SHP77 (cell line): ENCODE results near the gene SAP30BP.

Experiments used
- DNase-seq, 2 experiments: peaks; one replicate each; lab custom pipeline; 2025; lab: John Stamatoyannopoulos, UW

SAP30BP gene

DNA sequence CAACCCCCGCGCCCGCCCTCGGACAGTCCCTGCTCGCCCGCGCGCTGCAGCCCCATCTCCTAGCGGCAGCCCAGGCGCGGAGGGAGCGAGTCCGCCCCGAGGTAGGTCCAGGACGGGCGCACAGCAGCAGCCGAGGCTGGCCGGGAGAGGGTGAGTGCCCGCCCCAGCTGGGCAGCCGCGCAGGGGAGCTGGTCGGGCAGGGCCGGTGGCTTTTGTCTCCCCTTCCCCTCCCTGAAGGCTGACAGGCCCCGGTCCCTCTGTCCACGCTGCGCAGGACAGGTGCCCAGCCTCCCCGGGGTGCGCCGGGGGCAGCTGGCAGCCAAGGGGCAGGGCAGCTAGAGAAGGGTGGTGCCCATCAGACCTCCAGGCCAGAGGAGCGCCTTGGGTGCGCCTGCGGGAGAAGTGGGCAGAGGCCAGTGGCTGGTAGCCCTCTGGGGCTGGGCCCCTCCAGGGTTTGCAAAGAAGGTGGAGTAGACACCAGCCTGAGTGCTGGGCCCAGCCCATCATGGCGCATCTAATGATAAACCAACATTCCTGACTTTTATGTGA, 54.4 kb downstream of the SAP30BP start:
- no peak for DNase-seq

- DNase-seq, result no peak
These were observed 54.9 kb downstream of the SAP30BP start for GRCh38 chr17:75722076-75722475.

- DNase-seq, result no peak
These were observed 55.5 kb downstream of the SAP30BP start for GRCh38 chr17:75722542-75723095.

GRCh38 chr17:75723171-75723930, 56.2 kb downstream of the SAP30BP start:
- no peak for DNase-seq

DNA sequence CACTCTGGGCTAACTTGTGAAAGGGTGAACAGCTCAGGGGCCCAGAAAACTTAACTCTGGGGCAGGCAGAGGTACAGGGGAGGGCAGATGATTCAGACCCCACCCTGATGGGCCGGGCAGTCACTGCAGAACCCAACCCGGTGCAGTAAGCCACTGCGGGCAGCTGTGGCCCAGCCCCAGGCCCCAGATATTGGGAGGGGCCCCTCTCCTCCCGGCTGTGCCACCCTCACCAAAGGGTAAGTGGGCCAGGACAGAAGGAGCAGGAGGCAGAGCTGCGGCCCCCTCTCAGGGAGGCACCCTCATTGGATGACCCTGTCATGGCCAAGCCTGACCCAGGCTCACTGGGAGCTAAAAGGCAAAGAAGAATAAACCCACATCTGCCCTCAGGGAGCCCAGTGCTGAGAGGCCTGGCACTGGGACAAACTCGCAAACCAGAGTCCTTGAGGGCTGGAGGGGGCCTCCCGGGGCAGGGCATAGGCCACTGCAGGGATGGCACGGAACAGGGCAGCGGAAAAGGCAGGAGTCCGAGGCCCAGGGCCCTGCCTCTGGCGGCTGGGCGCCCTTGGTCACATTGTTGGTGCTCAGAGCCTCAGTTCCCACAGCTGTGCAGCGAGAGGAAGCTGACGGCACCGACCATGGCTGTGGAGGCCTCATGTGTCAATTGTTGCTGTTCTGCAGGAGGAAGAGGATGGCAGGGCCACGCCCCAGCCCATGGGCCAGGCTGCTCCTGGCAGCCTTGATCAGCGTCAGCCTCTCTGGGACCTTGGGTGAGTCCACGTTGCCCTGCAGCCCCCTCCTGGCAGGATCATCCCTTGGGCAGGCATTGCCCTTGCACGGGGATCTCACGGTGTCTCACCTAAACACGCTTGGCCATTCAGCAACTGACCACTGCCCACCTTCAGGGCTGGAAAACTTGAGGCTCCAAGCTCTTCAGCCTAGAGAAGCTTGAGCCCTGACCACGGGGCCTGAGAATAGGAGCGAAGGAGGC, 57.2 kb downstream of the SAP30BP start:
- DNase-seq, result no peak

GRCh38 chr17:75725504-75725903, 58.4 kb downstream of the SAP30BP start:
- no peak for DNase-seq

DNA sequence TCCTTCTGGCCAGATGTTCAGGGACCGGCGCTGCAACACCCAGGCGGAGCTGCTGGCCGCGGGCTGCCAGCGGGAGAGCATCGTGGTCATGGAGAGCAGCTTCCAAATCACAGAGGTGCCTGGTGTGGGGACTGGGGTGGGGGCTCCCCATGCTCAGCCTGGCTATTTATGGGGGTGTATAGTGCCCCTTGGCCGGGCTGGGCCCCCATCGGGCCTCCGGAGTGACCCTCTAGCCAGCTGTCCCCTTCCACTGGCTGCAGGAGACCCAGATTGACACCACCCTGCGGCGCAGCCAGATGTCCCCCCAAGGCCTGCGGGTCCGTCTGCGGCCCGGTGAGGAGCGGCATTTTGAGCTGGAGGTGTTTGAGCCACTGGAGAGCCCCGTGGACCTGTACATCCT, 60.3 kb downstream of the SAP30BP start:
- no peak for DNase-seq

GRCh38 chr17:75729351-75729750, 62.2 kb downstream of the SAP30BP start:
- no peak for DNase-seq

GRCh38 chr17:75730065-75730464, 62.9 kb downstream of the SAP30BP start:
- DNase-seq, result no peak

DNA sequence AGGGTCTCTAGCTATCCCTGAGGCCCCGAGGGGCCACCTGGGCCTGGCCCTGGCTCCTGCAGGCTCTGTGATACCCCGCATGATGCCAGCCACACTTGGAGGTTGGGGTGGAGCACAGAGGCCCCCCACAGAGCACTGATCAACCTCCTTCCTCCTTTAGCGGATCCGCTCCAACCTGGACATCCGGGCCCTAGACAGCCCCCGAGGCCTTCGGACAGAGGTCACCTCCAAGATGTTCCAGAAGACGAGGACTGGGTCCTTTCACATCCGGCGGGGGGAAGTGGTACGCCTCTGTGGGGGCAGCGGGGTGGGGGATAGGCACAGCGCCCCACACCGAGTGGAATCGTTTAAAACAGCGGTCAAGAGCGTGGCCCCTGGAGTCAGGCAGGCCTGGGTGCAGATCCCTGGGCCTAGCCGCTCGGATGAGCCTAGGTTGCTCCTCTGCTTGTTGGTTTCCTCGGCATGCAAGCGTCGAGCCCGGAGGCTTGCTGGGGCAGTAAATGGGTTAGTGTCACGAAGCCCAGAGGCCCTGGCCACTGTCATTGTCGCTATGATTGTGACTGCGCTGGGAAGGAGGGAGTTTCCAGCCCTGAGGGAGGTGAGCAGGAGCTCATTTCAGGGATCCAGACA, 64.1 kb downstream of the SAP30BP start:
- no peak for DNase-seq

- DNase-seq, result no peak
These were observed 64.8 kb downstream of the SAP30BP start for GRCh38 chr17:75731716-75732498.

DNA sequence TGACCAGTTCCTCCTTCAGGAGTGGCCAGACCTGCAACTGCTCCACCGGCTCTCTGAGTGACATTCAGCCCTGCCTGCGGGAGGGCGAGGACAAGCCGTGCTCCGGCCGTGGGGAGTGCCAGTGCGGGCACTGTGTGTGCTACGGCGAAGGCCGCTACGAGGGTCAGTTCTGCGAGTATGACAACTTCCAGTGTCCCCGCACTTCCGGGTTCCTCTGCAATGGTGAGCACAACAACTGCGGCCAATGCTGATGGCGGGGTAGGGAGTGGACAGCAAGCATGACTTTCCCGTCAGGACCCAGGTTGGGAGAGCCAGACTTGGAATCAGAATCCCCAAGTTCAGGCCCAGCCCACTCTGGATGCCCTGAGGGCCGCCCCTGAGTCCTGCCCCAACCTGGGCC, 66.3 kb downstream of the SAP30BP start:
- DNase-seq, result no peak

- DNase-seq, result no peak
These were observed 67.6 kb downstream of the SAP30BP start for GRCh38 chr17:75734674-75735294.

GRCh38 chr17:75736173-75736835, 69.2 kb downstream of the SAP30BP start:
- DNase-seq, result no peak

GRCh38 chr17:75737133-75737962, 70.2 kb downstream of the SAP30BP start:
- DNase-seq, result no peak

- DNase-seq, result no peak
These were observed 71.2 kb downstream of the SAP30BP start for GRCh38 chr17:75738218-75738802.

DNA sequence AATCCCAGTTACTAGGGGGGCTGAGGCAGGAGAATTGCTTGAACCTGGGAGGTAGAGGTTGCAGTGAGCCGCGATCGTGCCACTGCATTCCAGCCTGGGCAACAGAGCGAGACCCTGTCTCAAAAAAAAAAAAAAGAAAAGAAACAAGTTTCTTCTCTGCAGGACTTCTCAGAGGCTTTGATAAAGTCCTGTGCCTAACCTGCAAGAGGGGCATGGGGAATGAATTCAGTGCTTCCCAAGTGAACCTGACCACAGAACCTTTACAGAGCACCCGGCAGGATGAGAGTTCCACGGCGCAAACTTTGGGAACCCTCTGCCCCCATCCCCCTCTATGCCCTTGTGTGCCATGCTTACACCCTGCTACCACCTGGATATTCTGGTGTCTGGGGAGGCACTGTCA, 72.0 kb downstream of the SAP30BP start:
- DNase-seq, result no peak

GRCh38 chr17:75739801-75740200, 72.7 kb downstream of the SAP30BP start:
- DNase-seq, result no peak

GRCh38 chr17:75740215-75740614, 73.1 kb downstream of the SAP30BP start:
- DNase-seq, result no peak
